Right cardiac atrium (tissue), 5 donors: ENCODE results near the gene NDRG4. TPM values are rescaled to one million over a fixed set of nuclear protein-coding genes. Genes with fewer than 3 reads are reported as not detected.

Source experiments
- ATAC-seq, 2 donors: fragments of 200-7000 bp; cut with Tn5 transposase; one replicate each; pipeline versions ENCODE4 v1.8.0 to v1.9.1; 2020; ENCODE audit warnings: moderate library complexity in 2 of 2, mild to moderate bottlenecking in 1 of 2
- DNase-seq, 3 donors: peaks; one replicate each; pipeline ENCODE4 v3.0.0-alpha.2; 2020
- H3K27ac ChIP-seq: one replicate; pipeline ENCODE4 v1.5.1; 2013; ENCODE audit warnings: mild to moderate bottlenecking, low read length, control low read depth, moderate library complexity
- H3K27me3 ChIP-seq: one replicate; pipeline ENCODE4 v1.6.1; 2013; ENCODE audit not compliant: control insufficient read depth, insufficient read depth
- H3K4me1 ChIP-seq: one replicate; pipeline ENCODE4 v1.6.1; 2013; ENCODE audit warnings: low read length; ENCODE audit not compliant: control insufficient read depth, insufficient read depth
- H3K4me3 ChIP-seq: one replicate; pipeline ENCODE4 v1.5.1; 2013; ENCODE audit warnings: low read length, control low read depth
- H3K9me3 ChIP-seq: one replicate; pipeline ENCODE4 v1.6.1; 2013; ENCODE audit warnings: low read length; ENCODE audit not compliant: control insufficient read depth
- WGBS: extraction: QIAGEN DNeasy Blood & Tissue Kit; methylation state at CpG from one replicate; pipeline ENCODE4 v1.1.7; 2013; 5-methylcytosine and 5-hydroxymethylcytosine counted together
- intact Hi-C, 4 donors: fragments of 100-400 bp; cut with DNase I; formaldehyde crosslinking; loops; one replicate each; pipeline versions ENCODE4 v1.11.0 to v1.14.0; 2022 to 2023
- polyA plus RNA-seq: library from polyadenylated mRNA; stranded (reverse); fragments of 200-250 nt; gene quantifications from one replicate; pipeline ENCODE4 v1.2.3, GENCODE V29; 2013
- total RNA-seq, 4 donors: library from RNA; stranded (reverse); fragmentation: NEBNext Ultra II Directional; extraction: Animal tissue kit (Norgen Biotek cat#: 25700); gene quantifications; one replicate each; pipeline ENCODE4 v1.2.1, GENCODE V29; 2021
- donor health status: healthy with polysubstance abuse.
- donor health status: DM: no; HTN: yes; CAD: no.
- donor health status: DM: no; HTN: no; CAD: no.
- donor health status: DM: no; HTN: yes; CAD: no; lungs with severe emphysema.
- donor health status: DM: yes; HTN: yes; CAD: no.

NDRG4 gene
- total and polyA plus RNA-seq, 5 donors, result 53.5 to 164 (median 97.8) TPM

DNA sequence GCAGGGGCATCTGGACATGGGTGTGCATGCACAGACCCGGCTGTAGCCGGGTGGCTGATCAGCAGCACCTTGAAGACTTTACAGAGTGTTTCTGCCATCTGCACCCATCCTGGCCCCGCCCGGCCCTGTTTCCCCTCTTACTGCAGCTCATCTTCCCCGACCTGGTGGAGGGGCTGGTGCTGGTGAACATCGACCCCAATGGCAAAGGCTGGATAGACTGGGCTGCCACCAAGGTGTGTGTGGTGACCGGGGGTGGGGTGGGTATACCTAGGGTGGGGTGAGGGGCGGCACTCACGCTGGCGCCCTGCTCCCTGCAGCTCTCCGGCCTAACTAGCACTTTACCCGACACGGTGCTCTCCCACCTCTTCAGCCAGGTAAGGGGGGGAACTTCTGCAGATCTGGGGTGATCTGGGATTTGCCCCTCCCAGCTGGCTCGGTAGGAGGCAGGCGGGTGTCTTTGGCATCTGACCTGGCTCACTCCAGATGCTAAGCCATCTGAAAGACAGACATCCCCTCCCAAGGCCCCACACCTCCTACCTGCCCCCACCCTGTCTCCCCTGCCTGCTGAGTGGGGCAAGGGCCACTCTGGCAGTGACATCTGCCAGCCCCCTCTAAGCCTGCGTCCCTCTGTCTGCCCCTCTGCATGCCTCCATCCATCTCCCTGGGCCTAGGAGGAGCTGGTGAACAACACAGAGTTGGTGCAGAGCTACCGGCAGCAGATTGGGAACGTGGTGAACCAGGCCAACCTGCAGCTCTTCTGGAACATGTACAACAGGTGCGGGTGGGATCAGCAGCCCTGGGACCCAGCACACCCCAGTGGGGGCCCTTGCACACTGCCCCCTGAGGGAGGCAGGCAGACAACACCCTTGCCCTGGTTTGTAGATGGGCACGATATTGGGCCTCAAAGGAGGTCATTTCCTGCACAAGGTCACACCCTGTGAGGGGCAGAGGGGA lies 6.6 kb downstream of the NDRG4 start:
- 84% methylated on average over 20 of the region's 20 CpGs for WGBS
- intact Hi-C loops, result no loop called here
- Histone ChIP-seq H3K9me3 (no peaks in the 10 kb centered on the region), H3K27ac (no peak overlapping the region), H3K4me1 (no peaks in the 10 kb centered on the region), H3K27me3 (no peaks in the 10 kb centered on the region), H3K4me3 (no peak overlapping the region)
- no peak for ATAC-seq
- DNase-seq, result peak in 2 of 3 donors; percentile 24 to 28

DNA sequence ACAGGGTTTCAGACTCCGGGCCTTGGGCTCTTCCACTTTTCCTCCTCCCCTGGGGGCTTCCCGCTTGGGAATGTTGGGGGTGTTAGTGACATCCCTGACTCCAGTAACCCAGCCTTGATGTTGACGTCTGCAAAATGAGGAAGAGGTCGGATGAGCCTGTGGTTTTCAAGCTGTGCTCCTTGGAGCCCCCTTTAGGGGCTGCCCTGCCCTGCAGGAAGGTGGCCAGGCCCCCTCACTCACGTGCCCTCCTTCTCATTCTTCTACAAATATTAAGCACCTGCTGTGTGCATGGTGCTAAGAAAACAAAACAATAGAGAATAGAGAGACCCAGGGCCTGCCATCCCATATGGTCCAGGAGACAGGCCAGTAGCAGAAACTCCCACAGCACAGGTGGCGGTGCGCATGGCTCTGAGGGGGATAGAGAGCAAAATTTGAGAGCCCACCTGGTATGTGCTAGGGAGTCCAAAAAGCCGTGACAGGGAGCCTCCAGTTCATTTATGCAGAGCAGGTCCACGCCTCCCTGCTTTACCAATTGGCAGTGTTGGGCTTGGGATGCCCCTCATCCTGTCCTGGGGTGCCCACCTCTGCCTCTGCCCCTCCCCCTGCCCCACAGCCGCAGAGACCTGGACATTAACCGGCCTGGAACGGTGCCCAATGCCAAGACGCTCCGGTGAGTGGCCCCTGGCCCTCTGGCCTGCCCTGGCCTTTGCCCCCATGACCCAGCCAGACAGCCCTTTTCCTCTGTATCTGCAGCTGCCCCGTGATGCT lies 7.4 kb downstream of the NDRG4 start:
- no peaks in the 10 kb centered on the region for H3K4me1 ChIP-seq
- H3K9me3 ChIP-seq, result no peaks in the 10 kb centered on the region
- H3K4me3 ChIP-seq, result no peak overlapping the region
- H3K27ac ChIP-seq, result no peak overlapping the region
- peak in 2 of 3 donors; percentile 31 to 51 for DNase-seq
- H3K27me3 ChIP-seq, result no peaks in the 10 kb centered on the region
- ATAC-seq, result no peak
- intact Hi-C loops, result no loop called here
- WGBS, result 78% methylated on average over 15 of the region's 15 CpGs

DNA sequence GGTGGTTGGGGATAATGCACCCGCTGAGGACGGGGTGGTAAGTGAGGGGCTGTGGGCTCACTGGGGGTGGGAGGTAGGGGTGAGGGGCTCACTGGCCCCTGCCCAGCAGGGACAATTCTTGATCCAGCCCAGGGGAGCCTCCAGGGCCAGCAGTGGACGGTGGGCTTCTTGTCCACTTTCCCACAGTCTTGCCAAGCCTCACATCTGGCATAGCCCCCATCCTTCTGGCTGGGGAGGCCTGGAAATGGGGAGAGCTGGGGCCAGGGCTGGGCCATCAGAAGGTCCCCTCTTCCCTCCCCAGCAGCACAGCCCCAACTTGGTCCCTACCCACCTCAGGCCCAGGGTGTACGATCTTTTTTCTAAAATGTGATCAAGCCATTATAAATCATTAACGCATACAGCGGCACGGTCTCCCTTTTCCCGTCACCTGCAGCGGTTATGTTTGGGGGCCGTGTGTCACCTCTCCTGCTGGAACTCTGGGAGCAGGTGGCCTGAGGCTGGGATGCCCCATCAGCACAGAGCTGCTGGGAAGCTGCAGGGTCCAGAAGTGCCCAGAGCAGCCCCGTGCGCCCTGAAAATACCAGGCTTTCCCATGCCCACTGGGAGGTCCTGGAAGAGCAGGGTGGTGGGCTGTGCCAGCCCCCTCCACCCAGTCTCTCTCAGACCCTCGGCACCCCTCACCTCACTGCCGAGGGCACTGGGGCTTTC lies 8.2 kb downstream of the NDRG4 start:
- H3K27ac ChIP-seq, result no peak overlapping the region
- no peaks in the 10 kb centered on the region for H3K9me3 ChIP-seq
- DNase-seq (peak in 1 of 3 donors; percentile 40), ATAC-seq (no peak)
- H3K27me3 ChIP-seq, result no peaks in the 10 kb centered on the region
- no peaks in the 10 kb centered on the region for H3K4me1 ChIP-seq
- whole genome bisulfite sequencing, result 91% methylated on average over 14 of the region's 14 CpGs
- no peak overlapping the region for H3K4me3 ChIP-seq
- intact Hi-C loops, result no loop called here

DNA sequence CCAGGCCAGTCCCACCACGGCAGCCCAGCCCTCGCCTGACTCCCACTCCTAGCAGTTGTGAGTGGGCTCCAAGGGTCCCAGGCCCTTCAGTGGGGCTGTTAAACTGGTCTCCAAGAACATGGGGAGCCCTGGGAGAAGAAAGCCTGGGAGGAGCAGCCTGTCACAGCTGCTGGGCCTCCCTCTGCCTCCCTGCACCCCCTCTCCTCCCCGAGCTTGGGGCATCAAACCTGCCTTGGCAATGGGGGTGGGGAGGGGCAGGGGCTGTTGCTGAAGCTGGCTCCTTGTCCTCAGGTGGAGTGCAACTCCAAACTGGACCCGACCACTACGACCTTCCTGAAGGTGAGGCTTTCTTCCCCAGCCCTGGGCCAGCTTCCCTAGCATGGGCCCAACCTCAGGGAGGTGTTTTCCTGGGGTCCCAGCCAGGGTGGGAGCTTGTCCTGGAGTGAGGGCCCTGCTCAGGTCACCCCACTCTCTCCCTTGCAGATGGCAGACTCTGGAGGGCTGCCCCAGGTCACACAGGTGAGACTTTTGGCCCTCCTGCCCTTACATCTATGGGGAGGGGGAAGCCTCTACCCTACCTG lies 8.8 kb downstream of the NDRG4 start:
- WGBS, result 86% methylated on average over 5 of the region's 5 CpGs
- intact Hi-C loops, result no loop called here
- DNase-seq (peak in 1 of 3 donors; percentile 37), ATAC-seq (no peak)
- no peak overlapping the region for H3K27ac ChIP-seq
- H3K27me3 ChIP-seq, result no peaks in the 10 kb centered on the region
- H3K4me1 ChIP-seq, result no peaks in the 10 kb centered on the region
- no peaks in the 10 kb centered on the region for H3K9me3 ChIP-seq
- no peak overlapping the region for H3K4me3 ChIP-seq

DNA sequence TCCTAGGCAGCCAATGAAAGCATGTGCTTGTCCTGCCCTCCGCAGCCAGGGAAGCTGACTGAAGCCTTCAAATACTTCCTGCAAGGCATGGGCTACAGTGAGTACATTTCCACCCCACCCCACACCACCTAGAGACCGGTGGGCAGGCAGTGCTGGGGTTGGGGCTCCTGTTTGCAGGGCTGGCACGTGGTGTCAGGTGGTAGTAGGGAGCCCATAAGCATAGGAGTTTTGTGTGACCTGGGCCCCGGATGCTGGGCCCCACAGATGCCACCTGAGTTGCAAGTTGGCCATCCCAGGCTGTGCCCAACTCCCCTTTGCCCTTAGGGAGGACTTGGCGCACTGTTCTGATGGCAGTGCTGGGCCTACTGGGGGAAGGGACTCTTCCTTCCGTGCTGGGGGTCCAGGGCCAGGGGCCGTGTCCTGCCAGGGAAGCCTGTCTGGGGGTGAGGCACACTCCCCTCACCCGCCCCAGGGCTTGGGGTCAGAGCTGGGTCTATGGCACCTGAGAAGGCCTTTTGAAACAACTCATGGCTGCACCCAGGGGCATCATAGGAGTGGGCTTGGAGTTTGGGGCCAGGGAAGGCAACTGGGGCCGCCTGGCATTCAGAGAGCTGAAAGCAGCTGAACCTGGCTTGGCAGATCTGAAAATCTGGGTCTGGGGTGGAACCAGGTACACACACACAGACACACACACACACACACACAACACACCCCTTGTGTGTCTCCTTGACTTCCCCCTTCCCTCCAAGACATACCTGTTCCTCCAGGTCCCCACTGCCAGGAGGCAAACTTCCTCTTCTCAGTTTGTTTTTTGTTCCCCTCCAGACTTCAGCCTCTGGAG lies 9.5 kb downstream of the NDRG4 start:
- 87% methylated on average over 9 of the region's 9 CpGs for WGBS
- Histone ChIP-seq H3K27me3 (no peaks in the 10 kb centered on the region), H3K4me1 (no peaks in the 10 kb centered on the region), H3K27ac (no peak overlapping the region), H3K9me3 (no peaks in the 10 kb centered on the region), H3K4me3 (no peak overlapping the region)
- intact Hi-C loops, result loop anchor here in 2 of 4 donors (5.0 to 10.0 kb wide), 4 partner anchors 125 to 248 kb away; no protein-coding TSS in a partner anchor
- DNase-seq, result peak in 2 of 3 donors; percentile 31 to 40
- no peak for ATAC-seq

DNA sequence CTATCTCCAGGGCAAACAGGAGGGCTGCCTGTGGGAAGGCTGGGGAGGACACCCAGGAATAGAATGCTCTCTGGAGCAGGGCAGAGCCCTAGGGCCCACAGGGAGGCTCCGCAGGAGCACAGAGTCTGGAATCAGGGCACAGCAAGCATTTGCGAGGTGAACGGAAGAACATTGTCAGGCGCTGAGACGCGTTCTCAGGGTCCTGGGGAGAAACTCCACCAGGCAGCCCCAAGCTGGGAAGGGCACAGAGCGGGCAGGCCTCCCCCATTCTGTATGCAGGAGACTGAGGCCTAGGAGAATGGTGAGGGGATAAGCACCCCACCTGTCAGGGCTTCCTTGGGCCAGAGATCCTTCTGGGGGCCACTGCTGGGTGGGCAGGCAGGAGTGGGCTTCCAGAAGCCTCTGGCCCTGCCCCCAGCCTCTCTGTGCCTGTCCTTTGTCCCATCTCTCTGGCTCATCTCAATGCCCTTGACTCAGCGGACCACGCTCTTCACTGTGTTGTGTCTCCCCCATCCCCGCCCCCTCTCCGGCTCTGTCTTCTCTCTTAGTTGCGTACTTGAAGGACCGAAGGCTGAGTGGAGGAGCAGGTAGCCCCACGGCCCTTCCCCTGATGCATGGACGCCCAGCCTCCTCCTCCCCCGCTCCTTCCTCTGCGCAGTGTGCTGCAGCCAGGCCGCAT lies 10.3 kb downstream of the NDRG4 start:
- intact Hi-C loops, result loop anchor here in 2 of 4 donors (5.0 to 10.0 kb wide), 4 partner anchors 125 to 247 kb away; no protein-coding TSS in a partner anchor
- no peaks in the 10 kb centered on the region for H3K27me3 ChIP-seq
- peak in 1 of 3 donors; percentile 45 for DNase-seq

DNA sequence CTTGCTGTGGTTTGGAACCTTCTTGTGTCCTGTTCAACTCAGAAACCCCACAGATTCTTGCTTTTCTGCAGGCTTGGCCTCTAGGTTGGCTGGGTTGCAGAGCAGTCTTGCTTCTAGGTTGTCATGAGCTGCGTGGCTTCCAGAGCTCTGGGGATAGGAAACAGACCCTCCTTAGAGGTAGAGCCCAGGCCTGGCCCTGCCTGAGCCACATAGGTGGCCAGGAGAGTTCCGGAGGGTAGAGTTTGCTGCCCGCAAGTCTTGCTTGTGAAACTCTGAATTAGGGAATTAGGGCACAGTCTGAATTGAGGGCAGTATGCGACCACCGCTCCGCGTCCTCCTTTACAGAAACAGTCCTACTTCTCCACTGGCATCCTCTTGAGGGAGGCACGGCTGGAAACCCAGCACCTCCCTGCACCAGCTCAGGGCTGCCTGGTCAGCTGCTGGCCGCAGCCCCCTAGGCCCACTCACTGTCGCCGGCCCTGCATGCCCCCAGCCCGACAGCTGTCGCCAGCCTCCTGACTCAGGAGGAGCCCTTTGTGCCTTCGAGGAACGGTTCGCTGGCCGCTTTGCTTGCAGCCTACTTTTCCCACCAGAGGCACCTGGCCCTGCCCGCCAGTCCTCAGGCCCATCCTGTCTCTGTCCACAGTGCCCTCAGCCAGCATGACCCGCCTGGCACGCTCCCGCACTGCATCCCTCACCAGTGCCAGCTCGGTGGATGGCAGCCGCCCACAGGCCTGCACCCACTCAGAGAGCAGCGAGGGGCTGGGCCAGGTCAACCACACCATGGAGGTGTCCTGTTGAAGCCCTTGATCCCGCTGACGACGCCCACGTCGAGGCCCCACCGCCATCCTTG lies 11.1 kb downstream of the NDRG4 start:
- ATAC-seq, result no peak
- Histone ChIP-seq H3K9me3 (no peaks in the 10 kb centered on the region), H3K27ac (no peak overlapping the region), H3K4me1 (no peaks in the 10 kb centered on the region), H3K4me3 (no peak overlapping the region), H3K27me3 (no peaks in the 10 kb centered on the region)
- 87% methylated on average over 30 of the region's 30 CpGs for WGBS
- intact Hi-C loops, result loop anchor here in 2 of 4 donors (5.0 to 10.0 kb wide), 4 partner anchors 124 to 246 kb away; no protein-coding TSS in a partner anchor
- peak in 2 of 3 donors; percentile 46 to 51 for DNase-seq

More for the DNA sequence above, 10.3 kb downstream of the NDRG4 start:
- no peak for ATAC-seq
- H3K9me3 ChIP-seq, result no peaks in the 10 kb centered on the region
- no peaks in the 10 kb centered on the region for H3K4me1 ChIP-seq
- WGBS, result 92% methylated on average over 18 of the region's 18 CpGs
- H3K4me3 ChIP-seq, result no peak overlapping the region
- H3K27ac ChIP-seq, result no peak overlapping the region

DNA sequence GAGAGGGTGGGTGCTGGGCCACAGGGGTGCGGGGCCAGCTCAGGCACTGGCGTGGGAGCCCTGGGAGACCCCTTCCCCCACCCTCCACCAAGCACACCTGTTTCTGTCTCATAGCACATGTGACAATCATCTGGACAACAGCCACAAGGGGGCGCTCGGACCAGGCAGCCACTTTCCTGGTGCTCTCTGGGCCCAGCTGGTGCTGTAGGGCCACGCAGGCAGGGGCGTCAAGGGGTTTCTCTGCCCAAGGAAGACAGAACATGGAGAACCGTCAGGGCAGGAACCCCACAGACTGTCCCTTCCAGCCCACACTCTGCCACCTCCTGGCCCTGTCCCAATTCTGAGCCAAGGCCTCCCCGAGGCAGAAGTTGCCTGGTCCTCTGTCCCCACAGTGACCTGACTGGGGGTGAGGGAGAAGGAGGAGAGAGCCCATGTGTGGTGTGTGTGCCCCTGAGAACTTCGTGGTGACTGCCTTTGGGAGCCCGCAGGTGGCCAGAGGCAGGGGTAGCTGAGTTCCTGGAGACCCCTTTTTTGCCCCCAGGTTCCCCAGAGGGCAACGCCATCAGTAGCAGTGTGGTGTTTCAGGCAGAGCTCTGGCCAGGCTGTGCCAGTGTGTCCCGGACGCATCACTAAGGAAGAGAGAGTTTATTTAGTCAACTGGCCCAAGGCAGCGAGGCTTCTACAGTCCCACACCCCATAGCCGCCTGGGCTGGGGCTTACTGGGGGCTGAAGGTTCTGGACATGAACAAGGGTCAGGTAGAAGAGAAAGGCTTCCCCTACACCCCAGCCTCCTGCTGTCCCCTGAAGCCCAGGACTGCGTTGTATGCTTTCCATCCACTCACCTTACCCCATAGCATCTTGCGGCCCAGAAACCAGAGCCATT lies 12.2 kb downstream of the NDRG4 start:
- no peaks in the 10 kb centered on the region for H3K27me3 ChIP-seq
- intact Hi-C loops, result loop anchor here in 2 of 4 donors (5.0 to 10.0 kb wide), 4 partner anchors 123 to 245 kb away; no protein-coding TSS in a partner anchor
- H3K27ac ChIP-seq, result no peak overlapping the region
- no peaks in the 10 kb centered on the region for H3K9me3 ChIP-seq
- no peak overlapping the region for H3K4me3 ChIP-seq
- WGBS, result 59% methylated on average over 17 of the region's 17 CpGs
- H3K4me1 ChIP-seq, result peaks cover 5% of the 10 kb centered on the region
- ATAC-seq (peak in 1 of 2 donors; percentile 22), DNase-seq (peak; percentile 76 to 92 (median 88))
